DMS 273 treated with DMSO at 0.1 percent for 48 hours (cell line): ENCODE data around the gene HDDC3.
A peak's percentile ranks its signal among the peaks of the same experiment; 100 is the strongest.

Experiments
- DNase-seq: peaks from one replicate; lab custom pipeline; 2025; lab: John Stamatoyannopoulos, UW

Gene HDDC3

DNA sequence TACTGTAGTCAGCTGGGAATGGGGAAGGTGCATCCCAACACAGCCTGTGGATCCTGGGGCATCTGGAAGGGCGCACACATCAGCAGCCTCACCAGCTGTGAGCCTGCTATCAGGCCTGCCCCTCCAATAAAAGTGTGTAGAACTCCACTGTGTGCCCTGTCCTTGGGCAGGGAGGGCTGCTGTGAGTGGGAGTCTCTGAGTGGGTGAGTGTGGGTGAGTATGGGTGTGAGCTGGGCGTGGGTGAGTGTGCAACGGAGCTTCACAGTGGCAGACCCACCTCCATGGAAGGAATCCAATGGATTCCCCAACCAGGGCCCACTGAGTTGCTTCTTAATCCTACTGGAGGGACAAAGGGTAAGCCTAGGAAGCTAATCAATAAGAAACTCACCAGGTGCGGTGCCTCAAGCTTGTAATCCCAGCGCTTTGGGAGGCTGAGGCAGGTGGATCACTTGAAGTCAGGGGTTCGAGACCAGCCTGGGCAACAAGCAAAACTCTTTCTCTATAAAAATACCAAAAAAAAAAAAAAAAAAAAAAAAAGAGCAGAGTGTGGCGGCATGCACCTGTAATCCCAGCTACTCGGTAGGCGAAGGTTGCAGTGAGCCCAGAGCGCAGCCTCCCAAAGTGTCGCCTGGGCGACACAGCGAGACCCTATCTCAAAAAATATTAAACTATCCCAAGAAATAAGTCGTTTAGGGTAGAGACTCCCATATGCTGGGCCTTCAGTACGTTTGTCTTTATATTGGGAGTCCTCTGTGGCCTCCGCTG lies 21.8 kb upstream of the HDDC3 start:
- no peak for DNase-seq

GRCh38 chr15:90952901-90953677 lies 20.7 kb upstream of the HDDC3 start:
- DNase-seq: no peak

GRCh38 chr15:90950676-90951075 lies 18.3 kb upstream of the HDDC3 start:
- no peak for DNase-seq

DNA sequence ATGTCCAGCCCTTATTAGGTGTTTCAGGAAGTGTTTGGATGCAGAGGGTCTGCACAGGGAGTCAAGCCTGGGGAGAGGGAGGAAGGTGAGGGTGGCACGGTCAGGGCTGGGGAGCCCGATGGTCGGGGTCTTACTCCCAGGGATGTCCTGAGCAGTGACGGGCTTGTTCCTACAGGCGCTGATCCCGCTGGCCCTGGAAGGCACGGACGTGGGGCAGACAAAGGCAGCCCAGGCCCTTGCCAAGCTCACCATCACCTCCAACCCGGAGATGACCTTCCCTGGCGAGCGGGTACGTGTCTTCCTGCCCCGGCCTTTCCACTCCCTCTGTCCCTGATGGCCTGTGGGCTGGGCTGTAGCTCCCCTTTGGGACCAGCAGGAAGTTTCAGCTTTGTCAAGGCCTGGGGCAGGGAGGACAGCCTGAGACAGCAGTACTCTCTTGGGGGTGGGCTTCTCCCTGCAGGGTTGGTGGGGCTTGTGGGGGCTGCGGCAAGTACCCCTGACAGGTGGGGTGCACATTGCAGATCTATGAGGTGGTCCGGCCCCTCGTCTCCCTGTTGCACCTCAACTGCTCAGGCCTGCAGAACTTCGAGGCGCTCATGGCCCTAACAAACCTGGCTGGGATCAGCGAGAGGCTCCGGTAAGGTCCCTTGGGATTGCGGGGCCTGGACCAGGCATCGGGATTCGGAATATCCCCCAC lies 17.8 kb upstream of the HDDC3 start:
- DNase-seq: no peak

- DNase-seq: no peak
Observed at GRCh38 chr15:90948506-90948905, 16.2 kb upstream of the HDDC3 start.

DNA sequence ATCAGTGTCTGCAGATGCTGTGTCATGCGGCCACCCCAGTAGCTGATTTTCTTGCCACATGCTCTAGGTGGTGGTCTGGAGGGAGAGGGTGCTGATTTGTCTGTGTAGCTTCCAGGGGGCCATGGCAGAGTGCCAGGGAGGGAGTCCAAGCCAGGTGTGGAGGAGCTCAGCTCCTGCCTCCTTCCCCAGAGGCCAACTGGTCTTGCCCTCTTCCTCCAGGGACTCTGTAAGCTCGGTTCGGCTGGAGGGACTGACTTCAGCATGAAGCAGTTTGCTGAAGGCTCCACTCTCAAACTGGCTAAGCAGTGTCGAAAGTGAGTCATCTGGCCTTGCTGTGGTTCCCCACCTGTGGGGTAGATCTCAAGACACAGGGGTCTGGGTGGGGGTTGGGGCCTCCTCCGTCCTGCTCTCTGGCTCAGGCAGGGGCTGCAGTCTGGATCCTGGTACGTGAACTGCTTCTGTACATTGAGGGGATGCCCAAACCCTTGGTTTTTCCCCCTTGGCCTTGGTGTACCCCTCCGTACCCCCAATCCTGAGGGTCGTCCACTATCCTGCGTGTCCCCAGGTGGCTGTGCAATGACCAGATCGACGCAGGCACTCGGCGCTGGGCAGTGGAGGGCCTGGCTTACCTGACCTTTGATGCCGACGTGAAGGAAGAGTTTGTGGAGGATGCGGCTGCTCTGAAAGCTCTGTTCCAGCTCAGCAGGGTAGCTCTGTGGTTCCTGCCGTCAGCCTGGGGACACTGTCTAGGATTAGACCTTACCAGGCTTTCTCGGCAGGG lies 15.4 kb upstream of the HDDC3 start:
- DNase-seq: no peak

DNA sequence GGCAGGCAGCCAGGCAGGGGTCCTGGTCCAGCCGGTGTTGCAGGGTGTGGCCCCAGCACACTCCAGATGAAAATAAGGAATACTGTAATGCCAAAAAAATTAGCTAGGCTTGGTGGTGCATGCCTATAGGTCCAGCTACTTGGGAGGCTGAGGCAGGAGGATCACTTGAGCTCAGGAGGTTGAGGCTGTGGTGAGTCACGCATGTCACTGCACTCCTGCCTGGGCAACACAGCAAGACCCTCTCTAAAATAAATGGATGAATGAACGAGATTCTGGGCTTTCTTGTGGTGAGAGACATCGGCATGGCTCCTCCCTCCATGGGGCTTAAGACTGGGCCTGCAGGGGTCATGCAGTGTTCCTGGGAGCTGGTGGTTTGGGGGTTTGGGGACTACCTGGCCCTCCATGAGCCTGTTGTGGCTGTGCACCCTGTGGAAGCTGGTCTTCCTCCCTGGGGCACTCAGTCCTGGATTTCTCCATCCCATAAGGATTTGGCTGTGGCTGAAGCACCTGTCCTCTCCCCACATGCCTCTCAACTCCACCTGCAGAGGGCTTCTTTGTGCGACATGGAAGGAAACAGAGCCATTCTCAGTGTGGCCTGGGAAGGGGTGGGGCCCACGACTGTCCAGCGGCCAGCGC lies 14.7 kb upstream of the HDDC3 start:
- no peak for DNase-seq

GRCh38 chr15:90946538-90946937 lies 14.2 kb upstream of the HDDC3 start:
- no peak for DNase-seq

DNA sequence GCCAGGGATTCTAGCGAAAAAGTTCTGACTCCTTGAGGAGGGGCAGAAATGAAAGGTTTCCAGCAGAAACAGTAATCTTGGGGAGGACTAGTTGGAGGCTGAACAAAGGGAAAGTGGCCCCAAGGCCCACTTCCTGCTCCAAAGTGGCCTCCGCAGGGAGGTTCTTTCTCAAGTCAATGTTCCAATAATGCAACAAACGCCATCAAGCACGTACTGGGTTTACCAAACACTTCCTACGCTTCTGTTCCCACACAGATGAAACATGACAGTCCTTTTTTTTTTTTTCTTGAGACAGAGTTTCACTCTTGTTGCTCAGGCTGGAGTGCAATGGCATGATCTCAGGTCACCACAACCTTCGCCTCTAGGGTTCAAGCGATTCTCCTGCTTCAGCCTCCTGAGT lies 12.7 kb upstream of the HDDC3 start:
- DNase-seq: no peak

DNA sequence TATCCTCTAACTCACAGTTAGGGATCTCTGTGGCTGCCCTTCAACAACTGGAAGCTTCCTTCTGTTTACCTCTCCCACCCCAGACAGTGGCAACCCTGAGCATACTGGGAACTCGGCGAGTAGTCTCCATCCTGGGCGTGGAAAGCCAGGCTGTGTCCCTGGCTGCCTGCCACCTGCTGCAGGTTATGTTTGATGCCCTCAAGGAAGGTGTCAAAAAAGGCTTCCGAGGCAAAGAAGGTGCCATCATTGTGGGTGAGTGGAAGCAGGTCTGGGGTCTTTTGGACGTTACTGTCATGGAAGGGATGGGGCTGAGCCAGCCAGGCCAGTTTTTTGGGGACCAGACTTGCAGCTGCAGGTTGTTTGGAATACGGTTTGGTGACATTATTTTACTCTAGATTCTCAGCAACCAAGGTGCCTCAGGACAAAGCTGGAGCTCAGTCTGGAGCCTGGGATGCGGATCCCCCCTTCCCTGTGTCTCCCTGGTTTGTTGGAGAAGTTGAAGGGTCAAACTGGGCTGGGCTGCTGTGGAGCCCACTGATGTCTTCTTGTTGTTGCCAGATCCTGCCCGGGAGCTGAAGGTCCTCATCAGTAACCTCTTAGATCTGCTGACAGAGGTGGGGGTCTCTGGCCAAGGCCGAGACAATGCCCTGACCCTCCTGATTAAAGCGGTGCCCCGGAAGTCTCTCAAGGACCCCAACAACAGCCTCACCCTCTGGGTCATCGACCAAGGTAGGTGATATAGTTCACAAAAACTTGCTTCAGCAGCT lies 10.2 kb upstream of the HDDC3 start:
- DNase-seq: no peak

GRCh38 chr15:90941038-90941437 lies 8.7 kb upstream of the HDDC3 start:
- no peak for DNase-seq

GRCh38 chr15:90939756-90940155 lies 7.4 kb upstream of the HDDC3 start:
- DNase-seq: no peak

GRCh38 chr15:90938261-90938660 lies 5.9 kb upstream of the HDDC3 start:
- no peak for DNase-seq

DNA sequence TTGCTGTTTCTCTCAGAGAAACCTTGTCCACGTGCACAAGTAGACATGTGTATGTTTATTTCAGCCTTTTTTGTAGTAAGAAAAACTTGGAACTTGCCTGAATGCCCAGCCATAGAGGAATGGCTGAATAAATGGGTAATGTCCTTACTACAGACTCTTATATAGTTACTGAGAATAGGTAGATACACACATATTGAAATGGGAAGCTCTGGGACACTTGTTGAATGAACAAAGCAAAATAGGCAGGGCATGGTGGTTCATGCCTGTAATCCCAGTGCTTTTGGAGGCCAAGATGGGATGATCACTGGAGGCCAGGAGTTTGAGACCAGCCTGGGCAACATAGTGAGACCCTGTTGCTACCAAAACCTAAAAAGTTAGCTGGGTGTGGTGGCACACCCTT lies 4.5 kb upstream of the HDDC3 start:
- DNase-seq: no peak

- peak; percentile 30 for DNase-seq
Observed at GRCh38 chr15:90934949-90935751, 2.8 kb upstream of the HDDC3 start, which contains the start of gene UNC45A. Gene UNC45A, plus strand, starts transcription at chr15:90935285. Its CDS starts 40 bp downstream, at chr15:90935325.

DNA sequence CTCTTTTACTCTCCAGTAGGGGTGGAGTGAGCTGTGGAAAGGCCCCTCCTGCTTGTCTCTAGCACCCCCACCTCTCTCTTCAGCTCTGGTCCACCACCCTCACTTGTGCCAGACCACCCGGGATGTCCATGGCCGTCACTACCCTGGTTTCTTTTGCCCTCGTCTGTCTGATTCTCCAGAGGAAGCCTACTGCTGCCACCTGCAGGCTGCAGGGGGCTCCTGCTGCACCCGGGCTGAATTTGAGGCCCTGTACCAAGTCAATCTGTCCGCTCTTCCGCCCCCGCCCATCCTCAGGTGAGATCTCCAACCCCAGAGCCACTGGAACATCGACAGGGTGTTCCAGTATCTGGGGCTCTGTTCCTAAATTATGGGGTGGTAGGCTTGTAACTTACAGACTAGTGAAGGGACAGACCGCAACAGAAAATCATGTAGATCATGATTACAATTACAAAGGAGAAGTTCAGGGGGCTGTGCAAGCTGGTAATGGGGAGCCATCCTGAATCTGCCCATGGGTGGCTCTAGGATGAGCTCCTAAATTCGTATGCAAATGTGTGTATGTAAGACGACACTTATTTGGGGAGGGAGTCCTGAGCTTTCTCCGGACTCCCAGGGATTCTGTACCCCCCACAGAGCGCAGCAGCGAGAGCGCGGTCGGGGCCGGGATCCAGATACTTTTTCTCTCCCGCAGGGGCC lies 2.1 kb upstream of the HDDC3 start:
- DNase-seq: peak; percentile 35

- no peak for DNase-seq
Observed at GRCh38 chr15:90933301-90933700, 952 bp upstream of the HDDC3 start.

GRCh38 chr15:90932660-90932991 lies 277 bp upstream of the HDDC3 start:
- DNase-seq: no peak

GRCh38 chr15:90931575-90931827 lies 848 bp downstream of the HDDC3 start:
- DNase-seq: no peak
